ENCODE measurements around the gene TRIM24. TPM values are rescaled to one million over a fixed set of nuclear protein-coding genes. Genes with fewer than 3 reads are reported as not detected.
"Not testable (repeated sequence)": the region's sequence is repeated elsewhere in the genome, so short reads cannot be mapped to it uniquely, and the experiment has no call there.

Gene TRIM24
- total RNA-seq, 1 experiment from 2014 or later = 28.4 TPM

DNA sequence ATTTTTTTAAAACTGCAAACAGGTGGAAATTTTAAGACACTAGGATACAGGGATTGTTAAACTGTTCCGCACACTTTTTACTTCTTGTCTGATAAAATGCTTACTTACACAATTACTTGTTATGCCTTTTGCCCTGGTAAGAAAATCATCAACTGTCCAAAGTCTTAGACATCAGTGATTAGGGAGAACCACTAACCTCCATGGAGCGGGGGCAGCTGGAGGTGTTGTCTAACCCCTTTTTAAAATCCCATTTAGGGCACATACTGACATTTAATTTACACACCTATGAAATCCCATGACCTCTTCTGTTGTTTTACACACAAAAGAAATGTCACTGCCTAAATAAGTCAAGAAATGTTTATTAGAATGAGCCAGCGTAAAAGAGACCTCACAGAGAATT, 65.7 kb downstream of the TRIM24 start:
- H3K4me3 ChIP-seq (ENCODE audit: low read depth in 2 of 2, low read length in 2 of 2) = no peak overlapping the region
- TF ChIP-seq, protein P1, sequence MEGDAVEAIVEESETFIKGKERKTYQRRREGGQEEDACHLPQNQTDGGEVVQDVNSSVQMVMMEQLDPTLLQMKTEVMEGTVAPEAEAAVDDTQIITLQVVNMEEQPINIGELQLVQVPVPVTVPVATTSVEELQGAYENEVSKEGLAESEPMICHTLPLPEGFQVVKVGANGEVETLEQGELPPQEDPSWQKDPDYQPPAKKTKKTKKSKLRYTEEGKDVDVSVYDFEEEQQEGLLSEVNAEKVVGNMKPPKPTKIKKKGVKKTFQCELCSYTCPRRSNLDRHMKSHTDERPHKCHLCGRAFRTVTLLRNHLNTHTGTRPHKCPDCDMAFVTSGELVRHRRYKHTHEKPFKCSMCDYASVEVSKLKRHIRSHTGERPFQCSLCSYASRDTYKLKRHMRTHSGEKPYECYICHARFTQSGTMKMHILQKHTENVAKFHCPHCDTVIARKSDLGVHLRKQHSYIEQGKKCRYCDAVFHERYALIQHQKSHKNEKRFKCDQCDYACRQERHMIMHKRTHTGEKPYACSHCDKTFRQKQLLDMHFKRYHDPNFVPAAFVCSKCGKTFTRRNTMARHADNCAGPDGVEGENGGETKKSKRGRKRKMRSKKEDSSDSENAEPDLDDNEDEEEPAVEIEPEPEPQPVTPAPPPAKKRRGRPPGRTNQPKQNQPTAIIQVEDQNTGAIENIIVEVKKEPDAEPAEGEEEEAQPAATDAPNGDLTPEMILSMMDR (IDR thresholded peaks at IDR 0.05) = no peak
- TF ChIP-seq TCF7L2 (IDR thresholded peaks at IDR 0.05; ENCODE audit: low read depth, low read length) (no peak), SIN3A (IDR thresholded peaks at IDR 0.05; ENCODE audit: borderline replicate concordance, insufficient read depth, low read depth, low read length) (no peak), POLR2AphosphoS5 (IDR thresholded peaks at IDR 0.05; ENCODE audit: low read depth, low read length) (no peak)
- TF ChIP-seq, protein P2, sequence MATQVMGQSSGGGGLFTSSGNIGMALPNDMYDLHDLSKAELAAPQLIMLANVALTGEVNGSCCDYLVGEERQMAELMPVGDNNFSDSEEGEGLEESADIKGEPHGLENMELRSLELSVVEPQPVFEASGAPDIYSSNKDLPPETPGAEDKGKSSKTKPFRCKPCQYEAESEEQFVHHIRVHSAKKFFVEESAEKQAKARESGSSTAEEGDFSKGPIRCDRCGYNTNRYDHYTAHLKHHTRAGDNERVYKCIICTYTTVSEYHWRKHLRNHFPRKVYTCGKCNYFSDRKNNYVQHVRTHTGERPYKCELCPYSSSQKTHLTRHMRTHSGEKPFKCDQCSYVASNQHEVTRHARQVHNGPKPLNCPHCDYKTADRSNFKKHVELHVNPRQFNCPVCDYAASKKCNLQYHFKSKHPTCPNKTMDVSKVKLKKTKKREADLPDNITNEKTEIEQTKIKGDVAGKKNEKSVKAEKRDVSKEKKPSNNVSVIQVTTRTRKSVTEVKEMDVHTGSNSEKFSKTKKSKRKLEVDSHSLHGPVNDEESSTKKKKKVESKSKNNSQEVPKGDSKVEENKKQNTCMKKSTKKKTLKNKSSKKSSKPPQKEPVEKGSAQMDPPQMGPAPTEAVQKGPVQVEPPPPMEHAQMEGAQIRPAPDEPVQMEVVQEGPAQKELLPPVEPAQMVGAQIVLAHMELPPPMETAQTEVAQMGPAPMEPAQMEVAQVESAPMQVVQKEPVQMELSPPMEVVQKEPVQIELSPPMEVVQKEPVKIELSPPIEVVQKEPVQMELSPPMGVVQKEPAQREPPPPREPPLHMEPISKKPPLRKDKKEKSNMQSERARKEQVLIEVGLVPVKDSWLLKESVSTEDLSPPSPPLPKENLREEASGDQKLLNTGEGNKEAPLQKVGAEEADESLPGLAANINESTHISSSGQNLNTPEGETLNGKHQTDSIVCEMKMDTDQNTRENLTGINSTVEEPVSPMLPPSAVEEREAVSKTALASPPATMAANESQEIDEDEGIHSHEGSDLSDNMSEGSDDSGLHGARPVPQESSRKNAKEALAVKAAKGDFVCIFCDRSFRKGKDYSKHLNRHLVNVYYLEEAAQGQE (IDR thresholded peaks at IDR 0.05; ENCODE audit: insufficient read depth in 1 of 2, low read depth in 2 of 2, low read length in 1 of 2) = no peak
- H3K9me3 ChIP-seq (ENCODE audit: control insufficient read depth, insufficient read depth, low read depth, low read length) = peaks cover 53% of the 10 kb centered on the region
- intact Hi-C loops (cut with micrococcal nuclease; ENCODE audit: unreplicated experiment) = no loop called here
- ATAC-seq (no peak), DNase-seq (ENCODE audit: low read depth, low spot score) (no peak)
- H3K27me3 ChIP-seq (ENCODE audit: control insufficient read depth, insufficient read depth, low read length) = no peaks in the 10 kb centered on the region
- H3K4me1 ChIP-seq (ENCODE audit: control insufficient read depth, insufficient read depth, low read length) = no peaks in the 10 kb centered on the region
- BruUV-seq (replicated peaks) = no TSS peak
- ChIA-PET CTCF (no interaction called here), POLR2A (no interaction called here)
- no peak overlapping the region for H3K27ac ChIP-seq (ENCODE audit: low read length)
- in situ Hi-C loops (cut with HindIII; ENCODE audit: low pct_unique_long_range_greater_than_20kb, low sequenced_read_pairs) = no loop called here
- no peaks in the 10 kb centered on the region; the same call in 1 of the 2 replicates for H3K36me3 ChIP-seq (ENCODE audit: control insufficient read depth, insufficient read depth, low read length)

GRCh38 chr7:138527746-138528223, 67.7 kb downstream of the TRIM24 start:
- no peaks in the 10 kb centered on the region for H3K4me1 ChIP-seq (ENCODE audit: control insufficient read depth, insufficient read depth, low read length)
- POLR2A ChIA-PET = no interaction called here

DNA sequence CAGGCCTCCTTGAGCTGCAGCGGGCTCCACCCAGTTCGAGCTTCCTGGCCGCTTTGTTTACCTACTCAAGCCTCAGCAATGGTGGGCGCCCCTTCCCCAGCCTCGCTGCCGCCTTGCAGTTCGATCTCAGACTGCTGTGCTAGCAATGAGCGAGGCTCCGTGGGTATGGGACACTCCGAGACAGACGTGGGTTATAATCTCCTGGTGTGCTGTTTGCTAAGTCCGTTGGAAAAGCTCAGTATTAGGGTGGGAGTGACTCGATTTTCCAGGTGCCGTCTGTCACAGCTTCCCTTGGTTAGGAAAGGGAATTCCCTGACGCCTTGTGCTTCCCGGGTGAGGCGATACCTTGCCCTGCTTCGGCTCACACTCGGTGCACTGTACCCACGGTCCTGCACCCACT, 76.8 kb downstream of the TRIM24 start:
- H3K27ac ChIP-seq (ENCODE audit: low read length); H3K4me3 ChIP-seq (ENCODE audit: low read depth in 2 of 2, low read length in 2 of 2); in situ Hi-C loops (cut with HindIII; ENCODE audit: low pct_unique_long_range_greater_than_20kb, low sequenced_read_pairs); H3K4me1 ChIP-seq (ENCODE audit: control insufficient read depth, insufficient read depth, low read length); H3K9me3 ChIP-seq (ENCODE audit: control insufficient read depth, insufficient read depth, low read depth, low read length); POLR2A ChIA-PET; H3K27me3 ChIP-seq (ENCODE audit: control insufficient read depth, insufficient read depth, low read length); H3K36me3 ChIP-seq (ENCODE audit: control insufficient read depth, insufficient read depth, low read length); BruUV-seq (replicated peaks); intact Hi-C loops (cut with micrococcal nuclease; ENCODE audit: unreplicated experiment); CTCF ChIA-PET; ATAC-seq; DNase-seq (ENCODE audit: low read depth, low spot score): not testable (repeated sequence)

More at GRCh38 chr7:138527746-138528223, 67.7 kb downstream of the TRIM24 start:
- Histone ChIP-seq H3K27ac (ENCODE audit: low read length) (no peak overlapping the region), H3K27me3 (ENCODE audit: control insufficient read depth, insufficient read depth, low read length) (no peaks in the 10 kb centered on the region), H3K36me3 (ENCODE audit: control insufficient read depth, insufficient read depth, low read length) (no peaks in the 10 kb centered on the region; the same call in 1 of the 2 replicates), H3K9me3 (ENCODE audit: control insufficient read depth, insufficient read depth, low read depth, low read length) (peaks cover 53% of the 10 kb centered on the region), H3K4me3 (ENCODE audit: low read depth in 2 of 2, low read length in 2 of 2) (no peak overlapping the region)
- CTCF ChIA-PET = no interaction called here
- DNase-seq (ENCODE audit: low read depth, low spot score) = peak; percentile 4
- TF ChIP-seq SIN3A (IDR thresholded peaks at IDR 0.05; ENCODE audit: borderline replicate concordance, insufficient read depth, low read depth, low read length) (no peak), TCF7L2 (IDR thresholded peaks at IDR 0.05; ENCODE audit: low read depth, low read length) (no peak), POLR2AphosphoS5 (IDR thresholded peaks at IDR 0.05; ENCODE audit: low read depth, low read length) (no peak)
- TF ChIP-seq, protein P1 (IDR thresholded peaks at IDR 0.05) = no peak
- intact Hi-C loops (cut with micrococcal nuclease; ENCODE audit: unreplicated experiment) = no loop called here
- no TSS peak for BruUV-seq (replicated peaks)
- in situ Hi-C loops (cut with HindIII; ENCODE audit: low pct_unique_long_range_greater_than_20kb, low sequenced_read_pairs) = no loop called here
- ATAC-seq = no peak

All from Panc1 (cell line).